HG03175 (cell line): ENCODE results near the gene VMP1.
"Not testable (repeated sequence)": the region's sequence is repeated elsewhere in the genome, so short reads cannot be mapped to it uniquely, and the experiment has no call there.

Experiments used
- ATAC-seq: cut with Tn5 transposase; IDR thresholded peaks from one replicate; pipeline ENCODE4 v1.9.1; 2021; ENCODE audit warnings: mild to moderate bottlenecking, moderate library complexity; ENCODE audit not compliant: unreplicated experiment

VMP1 gene

DNA sequence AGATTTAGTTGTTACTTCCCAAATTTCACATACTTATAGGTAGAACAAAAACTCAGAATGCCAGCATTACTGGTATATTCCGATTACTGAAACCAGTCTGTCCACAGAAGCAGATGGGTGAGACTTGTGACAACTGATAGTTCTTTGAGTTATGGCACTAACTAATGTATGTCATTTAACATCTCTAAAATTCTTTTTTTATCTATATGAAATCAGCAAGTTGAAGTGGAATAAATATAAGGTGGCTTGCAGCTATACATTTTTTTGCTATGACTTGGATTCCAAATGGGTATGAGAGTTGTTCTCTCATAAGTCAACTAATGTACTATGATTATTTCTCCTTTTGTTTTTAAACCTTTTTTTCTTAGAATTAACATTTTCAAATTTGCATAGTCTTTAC lies 69.1 kb downstream of the VMP1 start:
- no peak for ATAC-seq

GRCh38 chr17:59777033-59777432 lies 69.6 kb downstream of the VMP1 start:
- ATAC-seq: no peak

GRCh38 chr17:59778996-59779395 lies 71.5 kb downstream of the VMP1 start:
- ATAC-seq: no peak

- no peak for ATAC-seq
Observed at GRCh38 chr17:59779521-59779920, 72.1 kb downstream of the VMP1 start.

DNA sequence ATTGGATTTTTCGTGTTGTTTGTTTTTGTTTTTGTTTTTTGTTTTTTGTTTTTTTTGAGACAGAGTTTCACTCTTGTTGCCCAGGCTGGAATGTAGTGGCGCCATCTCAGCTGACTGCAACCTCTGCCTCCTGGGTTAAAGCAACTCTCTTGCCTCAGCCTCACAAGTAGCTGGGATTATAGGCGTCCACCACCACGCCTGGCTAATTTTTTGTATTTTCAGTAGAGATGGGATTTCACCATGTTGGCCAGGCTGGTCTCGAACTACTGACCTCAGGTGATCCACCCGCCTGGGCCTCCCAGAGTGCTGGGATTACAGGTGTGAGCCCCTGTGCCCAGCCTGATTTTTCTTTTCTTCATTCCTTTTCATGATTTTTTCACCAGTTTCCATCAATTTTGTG lies 73.1 kb downstream of the VMP1 start:
- not testable (repeated sequence) for ATAC-seq

DNA sequence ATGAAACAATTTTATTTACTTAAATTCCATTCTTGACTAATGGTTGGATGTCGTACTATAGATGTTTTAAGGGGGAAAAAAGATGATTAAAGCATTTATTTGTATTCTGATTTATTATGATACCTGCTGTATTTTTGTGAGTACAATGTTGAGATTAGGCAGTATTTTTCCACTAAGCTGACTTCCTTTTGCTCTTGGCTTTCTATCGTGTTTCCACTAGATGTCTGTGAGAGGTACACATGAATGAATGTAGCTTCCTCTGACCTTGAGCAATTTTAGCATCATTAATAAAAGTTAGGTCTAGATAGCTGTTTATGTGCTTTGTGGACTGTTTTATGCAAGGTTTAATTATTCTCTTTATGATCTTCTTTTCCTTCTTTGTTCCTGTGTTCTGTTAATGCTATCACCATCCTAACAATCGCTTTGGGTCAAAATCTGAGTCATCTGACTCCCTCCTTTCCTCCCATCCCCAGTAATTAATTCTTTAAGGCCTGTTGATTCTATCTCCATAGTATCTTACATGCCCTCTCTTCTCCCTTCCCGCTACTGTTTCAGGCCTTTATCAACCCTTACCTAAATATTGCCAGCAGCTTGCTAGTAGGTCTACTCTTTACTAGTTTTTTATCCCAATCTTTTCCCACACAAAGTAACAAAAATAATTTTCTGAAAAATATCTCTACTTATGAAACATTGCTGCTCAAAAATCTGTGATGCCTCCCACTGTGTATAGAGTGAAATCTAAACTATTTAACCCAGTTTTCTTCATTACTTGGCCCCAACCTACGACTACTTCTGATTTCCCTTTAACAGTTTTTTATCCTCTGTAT lies 76.0 kb downstream of the VMP1 start:
- ATAC-seq: no peak

DNA sequence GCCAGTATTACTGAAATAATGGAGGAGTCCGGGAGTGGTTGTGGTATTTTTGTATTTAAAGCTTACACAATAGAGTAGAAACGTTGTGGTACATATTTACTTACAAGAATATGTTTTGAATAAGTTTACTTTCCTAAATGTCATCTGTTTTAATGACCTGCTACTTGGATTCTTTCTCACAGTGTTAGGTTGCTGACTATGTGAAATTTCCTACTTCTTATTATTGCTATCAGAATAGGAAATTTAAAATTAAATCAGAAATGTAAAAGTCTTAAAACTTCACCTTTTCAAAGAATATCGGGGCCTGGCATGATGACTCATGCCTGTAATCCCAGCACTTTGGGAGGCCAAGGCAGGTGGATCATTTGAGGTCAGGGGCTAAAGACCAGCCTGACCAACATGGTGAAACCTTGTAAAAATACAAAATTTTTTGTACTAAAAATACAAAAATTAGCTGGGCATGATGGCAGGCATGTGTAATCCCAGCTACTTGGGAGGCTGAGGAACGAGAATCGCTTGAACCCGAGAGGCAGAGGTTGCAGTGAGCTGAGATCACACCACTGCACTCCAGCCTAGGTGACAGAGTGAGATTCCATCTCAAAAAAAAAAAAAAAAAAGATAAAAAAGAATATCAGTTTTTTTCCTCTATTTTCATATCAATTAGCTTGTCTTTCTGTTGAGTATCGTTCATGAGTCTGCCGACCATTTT lies 77.8 kb downstream of the VMP1 start:
- no peak for ATAC-seq

- no peak for ATAC-seq
Observed at GRCh38 chr17:59786213-59786535, 78.7 kb downstream of the VMP1 start.

DNA sequence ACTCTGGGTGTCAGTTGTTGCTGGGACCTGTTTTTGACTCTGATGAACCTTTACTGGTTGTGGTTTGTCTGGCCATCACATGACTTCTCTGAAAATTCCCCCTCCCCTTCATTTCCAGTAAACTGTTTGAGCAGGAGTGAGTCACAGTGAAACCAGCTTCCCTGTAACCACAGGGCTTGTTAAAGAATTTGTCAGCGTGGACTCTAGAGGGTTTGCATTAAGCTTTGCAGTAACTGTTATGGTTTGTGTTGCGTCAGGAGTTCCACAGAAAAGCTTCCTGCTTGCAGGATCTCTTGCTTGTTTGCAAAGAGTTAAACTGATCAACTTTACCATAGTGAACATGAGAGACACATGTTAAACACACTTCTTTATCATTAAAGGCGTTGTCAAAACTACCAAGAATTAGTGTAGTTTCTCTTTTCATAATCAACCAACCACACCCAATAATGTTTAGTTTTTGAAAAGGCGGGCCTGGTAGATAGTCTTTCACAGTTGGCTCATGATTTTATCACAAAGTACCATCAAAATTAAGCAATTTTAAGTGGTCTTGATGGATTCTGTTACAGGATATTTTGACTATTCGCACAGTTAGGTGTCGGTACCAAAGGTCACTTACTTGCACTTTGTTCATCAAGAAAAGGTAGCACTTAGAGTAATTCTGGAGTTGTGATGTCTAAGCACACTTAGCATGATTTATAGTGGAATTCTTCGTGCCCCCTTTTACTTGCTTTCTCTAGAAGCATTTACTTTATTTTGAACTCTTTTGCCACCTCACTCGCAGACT lies 79.3 kb downstream of the VMP1 start:
- peak; percentile 91 for ATAC-seq

- ATAC-seq: not testable (repeated sequence)
Observed at GRCh38 chr17:59789849-59790248, 82.4 kb downstream of the VMP1 start.

- ATAC-seq: not testable (repeated sequence)
Observed at GRCh38 chr17:59790418-59790817, 83.0 kb downstream of the VMP1 start.

GRCh38 chr17:59790910-59791309 lies 83.5 kb downstream of the VMP1 start:
- ATAC-seq: no peak

DNA sequence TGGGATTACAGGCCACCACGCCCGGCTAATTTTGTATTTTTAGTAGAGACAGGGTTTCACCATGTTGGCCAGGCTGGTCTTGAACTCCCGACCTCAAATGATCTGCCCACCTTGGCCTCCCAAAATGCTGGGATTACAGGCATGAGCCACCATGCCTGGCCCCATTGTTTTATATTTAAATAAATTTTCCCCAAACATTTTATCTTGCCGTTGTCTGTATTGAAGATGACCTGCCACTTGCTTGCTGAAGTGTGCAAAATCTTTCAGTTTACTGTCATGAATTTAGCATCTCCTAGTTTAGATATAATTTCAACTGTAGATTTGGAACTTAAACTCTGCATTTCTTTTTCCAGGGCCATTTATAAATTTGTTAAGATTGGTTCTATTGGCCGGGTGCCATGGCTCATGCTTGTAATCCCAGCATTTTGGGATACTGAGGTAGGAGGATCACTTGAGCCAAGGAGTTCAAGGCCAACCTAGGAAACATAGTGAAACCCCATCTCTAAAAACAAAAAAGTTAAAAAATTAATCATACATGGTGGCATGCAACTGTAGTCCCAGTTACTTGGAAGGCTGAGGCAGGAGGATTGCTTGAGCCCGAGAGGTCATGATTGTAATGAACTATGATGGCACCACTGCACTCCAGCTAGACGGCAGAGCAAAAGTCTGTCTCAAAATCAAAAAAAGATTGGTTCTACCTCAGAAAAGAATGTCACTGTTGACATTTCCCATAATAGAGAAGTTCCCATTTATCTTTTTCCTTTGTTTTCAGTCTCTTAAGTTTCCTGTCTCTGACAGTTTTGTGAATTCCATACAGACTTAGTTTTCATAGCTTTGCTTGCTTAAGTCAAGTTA lies 84.4 kb downstream of the VMP1 start:
- ATAC-seq: no peak

DNA sequence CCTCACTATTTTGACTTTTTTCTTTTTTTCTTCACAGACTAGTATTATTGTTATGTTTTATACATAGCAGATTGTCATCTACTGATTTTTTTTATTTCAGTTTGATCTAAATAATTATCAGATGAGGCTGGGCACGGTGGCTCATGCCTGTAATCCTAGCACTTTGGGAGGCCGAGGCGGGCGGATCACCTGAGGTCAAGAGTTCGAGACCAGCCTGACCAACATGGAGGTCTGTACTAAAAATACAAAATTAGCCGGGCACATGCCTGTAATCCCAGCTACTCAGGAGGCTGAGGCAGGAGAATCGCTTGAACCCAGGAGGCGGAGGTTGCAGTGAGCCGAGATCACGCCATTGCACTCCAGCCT lies 85.0 kb downstream of the VMP1 start:
- ATAC-seq: not testable (repeated sequence)

- no peak for ATAC-seq
Observed at GRCh38 chr17:59793205-59793604, 85.8 kb downstream of the VMP1 start.

DNA sequence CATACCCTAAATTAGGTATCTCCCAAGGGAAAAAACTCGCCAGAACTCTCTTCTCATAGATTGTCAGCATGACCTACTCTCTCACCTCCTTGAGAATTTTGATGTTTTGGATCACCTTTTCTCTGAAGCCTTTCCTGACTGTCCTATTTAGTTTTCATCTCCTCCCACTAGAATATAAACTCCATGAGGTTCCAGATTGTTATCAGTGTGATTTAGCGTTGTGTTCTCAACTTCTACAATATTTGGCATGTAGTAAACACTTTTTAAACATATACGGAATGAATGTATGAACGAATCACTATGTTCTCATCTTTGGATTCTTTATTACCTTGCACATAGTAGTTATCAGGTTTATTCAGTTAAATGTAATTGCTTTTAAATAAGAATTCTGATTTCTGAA lies 88.7 kb downstream of the VMP1 start:
- no peak for ATAC-seq

DNA sequence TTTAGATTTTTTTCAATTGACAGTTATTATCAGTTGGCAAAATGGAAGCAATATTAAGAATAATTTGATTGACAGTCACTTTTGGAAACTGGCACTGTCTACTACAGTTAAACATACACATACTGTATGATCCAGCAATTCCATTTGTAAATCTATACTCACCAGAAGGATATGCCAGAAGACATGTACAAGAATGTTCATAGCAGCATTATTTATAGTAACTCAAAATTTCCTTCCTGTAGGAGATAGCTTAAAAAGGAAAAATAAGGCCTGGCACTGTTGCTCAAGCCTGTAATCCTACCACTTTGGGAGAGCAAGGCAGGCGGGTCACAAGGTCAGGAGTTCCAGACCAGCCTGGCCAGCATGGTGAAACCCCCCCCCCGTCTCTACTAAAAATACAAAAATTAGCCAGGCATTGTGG lies 89.3 kb downstream of the VMP1 start:
- ATAC-seq: no peak

DNA sequence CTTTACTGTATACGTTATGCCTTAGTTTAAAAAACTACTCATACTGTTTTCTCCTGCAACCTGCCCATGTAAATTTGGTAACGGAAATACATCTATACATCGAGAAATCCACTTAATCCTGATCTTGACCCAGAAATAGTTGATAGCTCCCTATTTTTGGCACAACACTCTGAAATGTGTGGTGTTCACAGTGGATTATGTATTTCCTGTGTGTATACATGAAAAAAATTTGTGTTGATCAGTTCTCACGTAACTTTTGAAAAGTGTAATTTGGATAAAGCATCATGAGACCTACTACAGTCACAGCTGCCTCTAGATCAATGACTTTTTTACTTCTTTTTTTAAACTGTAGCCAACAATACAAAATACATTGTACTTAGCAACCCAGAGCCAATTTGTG lies 90.7 kb downstream of the VMP1 start:
- ATAC-seq: no peak

GRCh38 chr17:59800530-59800942 lies 93.1 kb downstream of the VMP1 start:
- ATAC-seq: no peak

DNA sequence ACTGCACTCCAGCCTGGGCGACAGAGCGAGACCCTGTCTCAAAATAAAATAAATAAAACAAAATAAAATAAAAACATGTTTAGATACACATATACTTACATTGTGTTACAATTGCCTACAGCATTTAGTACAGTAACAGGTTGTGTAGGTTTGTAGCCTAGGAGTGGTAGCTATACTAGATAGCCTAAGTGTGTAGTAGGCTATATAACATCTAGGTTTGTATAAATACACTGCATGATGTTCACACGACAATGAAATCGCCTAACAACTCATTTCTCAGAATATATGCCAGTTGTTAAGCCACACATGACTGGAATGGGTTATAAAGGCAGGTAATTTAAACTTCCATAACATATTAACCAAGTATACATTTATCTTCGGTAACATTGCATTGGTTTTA lies 94.7 kb downstream of the VMP1 start:
- no peak for ATAC-seq
